ENCODE data around the gene ARID5A. TPM values are rescaled to one million over a fixed set of nuclear protein-coding genes. Genes with fewer than 3 reads are reported as not detected.
"Not testable (repeated sequence)": the region's sequence is repeated elsewhere in the genome, so short reads cannot be mapped to it uniquely, and the experiment has no call there.

The ARID5A gene, protein sequence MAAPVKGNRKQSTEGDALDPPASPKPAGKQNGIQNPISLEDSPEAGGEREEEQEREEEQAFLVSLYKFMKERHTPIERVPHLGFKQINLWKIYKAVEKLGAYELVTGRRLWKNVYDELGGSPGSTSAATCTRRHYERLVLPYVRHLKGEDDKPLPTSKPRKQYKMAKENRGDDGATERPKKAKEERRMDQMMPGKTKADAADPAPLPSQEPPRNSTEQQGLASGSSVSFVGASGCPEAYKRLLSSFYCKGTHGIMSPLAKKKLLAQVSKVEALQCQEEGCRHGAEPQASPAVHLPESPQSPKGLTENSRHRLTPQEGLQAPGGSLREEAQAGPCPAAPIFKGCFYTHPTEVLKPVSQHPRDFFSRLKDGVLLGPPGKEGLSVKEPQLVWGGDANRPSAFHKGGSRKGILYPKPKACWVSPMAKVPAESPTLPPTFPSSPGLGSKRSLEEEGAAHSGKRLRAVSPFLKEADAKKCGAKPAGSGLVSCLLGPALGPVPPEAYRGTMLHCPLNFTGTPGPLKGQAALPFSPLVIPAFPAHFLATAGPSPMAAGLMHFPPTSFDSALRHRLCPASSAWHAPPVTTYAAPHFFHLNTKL
- total RNA-seq = 100 to 1,000 TPM; 424 to 433 TPM

DNA sequence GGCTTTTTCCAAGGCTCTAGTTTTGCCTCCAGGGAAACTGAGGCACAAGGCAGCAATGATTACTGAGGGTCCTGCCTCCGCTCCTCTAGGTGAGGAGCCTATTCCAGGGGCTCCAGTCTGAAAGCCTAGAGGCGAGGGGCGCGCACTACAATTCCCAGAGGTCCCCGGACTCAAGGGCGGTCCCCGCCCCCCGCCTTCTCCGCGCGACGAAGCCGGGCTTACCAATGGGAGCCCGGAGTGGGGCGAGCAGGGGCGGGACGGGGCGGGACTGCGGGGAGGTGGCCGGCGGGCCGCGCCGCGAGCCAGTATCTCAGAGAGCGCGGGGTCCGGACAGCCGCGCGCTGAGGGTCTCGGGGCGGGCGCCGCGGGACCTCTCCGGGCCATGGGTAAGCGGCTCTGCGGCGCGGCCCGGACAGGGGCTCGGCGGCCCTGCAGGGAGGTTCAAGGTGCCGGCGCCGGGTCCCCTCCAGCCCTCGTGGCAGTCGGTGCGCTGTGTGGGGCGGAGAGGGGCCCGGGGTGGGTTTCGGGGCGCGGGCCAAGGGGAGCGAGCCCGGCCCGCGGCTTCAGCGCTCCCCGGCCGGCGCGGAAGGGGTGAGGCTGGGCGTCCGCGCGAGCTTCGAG lies at the start of gene ARID5A:
TSS of gene ARID5A (plus strand) at position 308 of the 621 bp plus-strand sequence. CDS start at position 383, 75 bp downstream.
- no peaks in the 10 kb centered on the region for H3K9me3 Mint-ChIP-seq
- peak within 1 kb of the TSS; percentile 94 to 97 for H3K4me3 Mint-ChIP-seq
- no peaks in the 10 kb centered on the region for H3K27me3 Mint-ChIP-seq (ENCODE audit: low read depth)
- H3K36me3 Mint-ChIP-seq (ENCODE audit: insufficient read depth in 2 of 2) = peaks cover 25 to 35% of the 10 kb centered on the region in 2 donors
- H3K4me1 Mint-ChIP-seq (ENCODE audit: low read depth) = peaks cover 72% of the 10 kb centered on the region
- DNase-seq = peak; percentile 92 to 93
- ATAC-seq (replicated peaks in 1 of 2) = peak; percentile 71
- peak within 1 kb of the TSS; percentile 94 for H3K27ac Mint-ChIP-seq

DNA sequence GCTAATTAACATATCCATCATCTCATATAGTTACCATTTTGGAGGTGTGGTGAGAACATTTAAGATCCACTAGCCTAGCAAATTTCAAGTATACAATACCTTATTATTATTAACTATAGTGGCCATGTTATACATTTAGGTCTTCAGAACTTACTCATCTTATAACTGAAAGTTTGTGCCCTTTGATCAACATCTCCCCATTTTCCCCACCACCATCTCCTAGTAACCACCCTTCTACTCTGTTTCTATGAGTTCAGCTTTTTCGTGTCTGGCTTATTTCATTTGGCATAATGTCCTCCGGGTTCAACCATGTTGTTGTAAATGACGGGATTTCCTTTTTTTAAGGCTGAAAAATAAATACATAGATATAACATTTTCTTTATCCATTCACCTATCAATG lies 47.3 kb upstream of the ARID5A start:
- H3K36me3 Mint-ChIP-seq (ENCODE audit: insufficient read depth in 2 of 2) = peaks cover 12 to 16% of the 10 kb centered on the region in 2 donors
- H3K27ac Mint-ChIP-seq = peak overlapping the region; percentile 79
- ATAC-seq (replicated peaks in 1 of 2) (no peak), DNase-seq (no peak)
- no peaks in the 10 kb centered on the region for H3K9me3 Mint-ChIP-seq
- peak overlapping the region in 1 of 2 donors; percentile 11 for H3K4me3 Mint-ChIP-seq
- H3K27me3 Mint-ChIP-seq (ENCODE audit: low read depth) = no peaks in the 10 kb centered on the region
- peaks cover 73% of the 10 kb centered on the region for H3K4me1 Mint-ChIP-seq (ENCODE audit: low read depth)

DNA sequence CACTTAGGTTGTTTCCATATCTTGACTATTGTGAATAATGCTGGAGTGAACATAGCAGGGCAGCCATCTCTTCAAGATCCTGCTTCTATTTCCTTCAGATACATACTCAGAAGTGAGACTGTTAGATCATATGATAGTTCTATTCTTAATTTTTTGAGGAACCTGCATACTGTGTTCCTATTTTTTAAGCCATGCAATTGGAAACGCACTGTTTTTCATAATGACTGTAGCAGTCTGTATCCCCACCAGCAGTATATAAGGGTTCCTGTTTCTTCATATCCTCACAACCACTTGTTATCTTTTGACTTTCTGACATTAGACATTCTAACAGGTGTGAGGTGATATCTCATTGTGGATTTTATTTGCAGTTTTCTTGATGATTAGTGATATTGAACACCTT lies 46.9 kb upstream of the ARID5A start:
- peaks cover 12 to 17% of the 10 kb centered on the region in 2 donors for H3K36me3 Mint-ChIP-seq (ENCODE audit: insufficient read depth in 2 of 2)
- H3K27me3 Mint-ChIP-seq (ENCODE audit: low read depth) = no peaks in the 10 kb centered on the region
- H3K27ac Mint-ChIP-seq = peak overlapping the region; percentile 79
- H3K4me1 Mint-ChIP-seq (ENCODE audit: low read depth) = peaks cover 71% of the 10 kb centered on the region
- DNase-seq (no peak), ATAC-seq (replicated peaks in 1 of 2) (no peak)
- H3K9me3 Mint-ChIP-seq = no peaks in the 10 kb centered on the region
- H3K4me3 Mint-ChIP-seq = peak overlapping the region in 1 of 2 donors; percentile 11

DNA sequence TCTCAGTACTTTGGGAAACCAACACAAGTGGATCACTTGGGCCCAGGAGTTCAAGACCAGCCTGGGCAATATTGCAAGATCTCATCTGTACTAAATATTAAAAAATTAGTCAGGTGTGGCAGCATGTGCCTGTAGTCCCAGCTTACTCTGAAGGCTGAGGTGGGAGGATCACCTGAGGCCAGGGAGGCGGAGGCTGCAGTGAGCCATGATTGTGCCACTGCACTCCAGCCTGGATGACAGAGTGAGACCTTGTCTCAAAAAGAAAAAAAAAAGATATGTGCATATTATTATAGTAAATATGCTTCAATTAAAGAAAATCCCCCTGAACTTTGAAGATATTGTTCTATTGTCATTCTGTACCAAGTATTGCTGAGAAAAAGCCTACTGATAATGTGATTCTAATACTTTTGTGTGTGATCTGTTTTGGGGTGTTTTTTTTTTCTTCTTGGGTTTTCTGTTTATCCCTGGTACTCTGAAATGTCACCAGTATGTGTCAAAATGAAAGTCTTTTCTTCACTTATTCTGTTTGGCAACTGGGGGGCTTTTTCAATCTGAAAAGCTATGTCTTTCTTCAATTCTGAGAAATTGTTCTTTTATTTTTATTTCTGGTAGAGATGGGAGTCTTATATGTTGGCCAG lies 44.6 kb upstream of the ARID5A start:
- Mint-ChIP-seq H3K27me3 (ENCODE audit: low read depth) (no peaks in the 10 kb centered on the region), H3K4me3 (peak overlapping the region; percentile 57 to 78), H3K9me3 (peaks cover 0 to 7% of the 10 kb centered on the region in 2 donors), H3K27ac (peak overlapping the region; percentile 94), H3K4me1 (ENCODE audit: low read depth) (peaks cover 56% of the 10 kb centered on the region), H3K36me3 (ENCODE audit: insufficient read depth in 2 of 2) (peaks cover 12 to 20% of the 10 kb centered on the region in 2 donors)
- no peak for DNase-seq
- ATAC-seq (replicated peaks in 1 of 2) = peak; percentile 69 to 71

DNA sequence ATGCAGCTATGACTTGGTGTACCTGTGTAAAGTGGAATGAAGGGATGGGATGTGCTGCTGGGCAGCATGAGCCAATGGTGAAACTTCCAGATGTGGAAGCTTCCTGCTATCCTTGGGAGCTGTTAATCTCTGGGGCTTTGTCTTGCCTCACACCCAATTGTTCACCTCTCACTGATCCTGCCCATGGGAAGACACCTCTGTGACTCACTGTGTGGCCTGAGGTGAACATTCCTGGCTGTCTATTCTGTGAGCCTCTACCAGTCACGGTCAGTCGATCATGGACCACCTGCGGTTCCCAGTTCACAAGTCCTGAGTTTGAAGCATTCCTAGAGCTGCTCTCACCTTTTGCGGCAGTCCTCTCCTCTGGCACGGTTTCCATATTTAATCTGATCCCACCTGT lies 43.5 kb upstream of the ARID5A start:
- no peak for ATAC-seq (replicated peaks in 1 of 2)
- Mint-ChIP-seq H3K9me3 (peaks cover 0 to 7% of the 10 kb centered on the region in 2 donors), H3K27me3 (ENCODE audit: low read depth) (no peaks in the 10 kb centered on the region), H3K36me3 (ENCODE audit: insufficient read depth in 2 of 2) (peaks cover 12 to 16% of the 10 kb centered on the region in 2 donors), H3K27ac (no peak overlapping the region), H3K4me1 (ENCODE audit: low read depth) (peaks cover 57% of the 10 kb centered on the region), H3K4me3 (no peak overlapping the region)
- DNase-seq = no peak

DNA sequence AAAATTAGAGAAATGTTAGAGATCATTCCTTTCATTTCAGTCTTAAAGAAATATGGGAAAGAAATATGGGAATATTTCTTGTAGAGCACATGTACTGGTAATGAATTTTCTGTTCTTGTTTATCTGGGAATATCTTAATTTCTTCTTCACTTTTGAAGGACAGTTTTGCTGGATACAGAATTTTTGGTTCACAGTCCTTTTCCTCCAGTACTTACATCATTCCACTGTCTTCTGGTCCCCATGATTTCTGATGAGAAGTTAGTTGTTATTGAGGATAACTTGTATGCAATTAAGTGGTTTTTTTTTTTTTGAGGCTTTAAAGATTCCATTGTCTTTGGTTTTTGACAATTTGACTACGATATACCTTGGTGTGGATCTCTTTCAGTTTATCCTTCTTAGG lies 42.4 kb upstream of the ARID5A start:
- no peak for DNase-seq
- Mint-ChIP-seq H3K27ac (no peak overlapping the region), H3K27me3 (ENCODE audit: low read depth) (no peaks in the 10 kb centered on the region), H3K4me3 (no peak overlapping the region), H3K4me1 (ENCODE audit: low read depth) (peaks cover 51% of the 10 kb centered on the region), H3K36me3 (ENCODE audit: insufficient read depth in 2 of 2) (peaks cover 10 to 16% of the 10 kb centered on the region in 2 donors), H3K9me3 (peaks cover 0 to 7% of the 10 kb centered on the region in 2 donors)
- ATAC-seq (replicated peaks in 1 of 2) = no peak

DNA sequence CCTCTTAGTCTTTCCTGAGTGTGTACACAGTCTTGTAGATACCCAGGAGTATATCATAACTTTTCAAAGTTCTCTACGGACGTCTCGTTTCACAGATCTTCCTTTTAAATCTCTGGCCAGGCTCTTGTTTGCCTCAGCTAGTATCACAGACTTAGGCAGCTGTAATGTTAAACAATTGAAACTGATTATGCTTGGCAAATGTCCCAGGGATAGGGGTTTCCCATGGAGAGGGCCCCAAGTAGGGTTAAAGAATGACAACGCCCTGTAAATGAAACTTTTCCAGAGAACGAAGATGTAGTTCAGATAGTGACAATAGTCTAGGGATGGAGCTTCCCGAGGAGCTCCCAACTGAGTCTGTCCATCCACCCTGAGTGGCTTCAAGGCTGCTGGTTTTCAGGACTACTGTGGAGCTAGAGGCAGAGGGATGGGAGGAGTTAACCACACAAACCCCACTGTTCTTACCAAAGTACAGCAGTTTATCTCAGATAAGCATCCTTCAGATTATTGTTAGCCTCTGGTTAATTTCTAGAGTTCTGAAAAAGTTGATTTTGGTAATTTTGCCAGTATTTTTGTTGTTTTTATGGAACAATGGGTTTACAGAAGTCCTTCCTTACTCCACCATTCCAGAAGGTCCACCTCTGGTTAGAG lies 40.4 kb upstream of the ARID5A start:
- Mint-ChIP-seq H3K4me1 (ENCODE audit: low read depth) (peaks cover 42% of the 10 kb centered on the region), H3K36me3 (ENCODE audit: insufficient read depth in 2 of 2) (peaks cover 10 to 16% of the 10 kb centered on the region in 2 donors), H3K9me3 (peaks cover 0 to 7% of the 10 kb centered on the region in 2 donors), H3K27me3 (ENCODE audit: low read depth) (peaks cover 3% of the 10 kb centered on the region), H3K27ac (no peak overlapping the region), H3K4me3 (no peak overlapping the region)
- ATAC-seq (replicated peaks in 1 of 2) (no peak), DNase-seq (no peak)

DNA sequence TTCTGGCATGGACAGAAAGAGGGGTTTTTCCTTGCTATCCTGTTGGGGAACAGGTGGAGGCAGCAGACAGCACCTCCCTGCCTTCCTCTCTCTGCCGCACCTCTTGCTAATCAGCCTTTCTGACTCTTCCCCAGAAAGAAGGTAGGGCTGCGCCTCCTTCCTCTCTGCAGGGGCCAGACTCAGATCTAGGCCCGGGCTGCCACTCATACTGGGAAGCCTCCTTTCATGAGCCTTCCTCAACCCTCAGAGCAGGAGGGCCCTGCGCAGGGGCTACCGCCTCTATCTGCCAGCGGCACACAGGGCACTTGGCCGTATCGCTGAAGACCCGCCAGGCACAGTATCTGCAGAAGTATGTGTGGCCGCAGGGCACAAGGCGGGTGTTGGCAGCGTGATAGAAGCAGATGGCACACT lies 38.5 kb upstream of the ARID5A start:
- Mint-ChIP-seq H3K4me3 (no peak overlapping the region), H3K4me1 (ENCODE audit: low read depth) (peaks cover 42% of the 10 kb centered on the region), H3K36me3 (ENCODE audit: insufficient read depth in 2 of 2) (peaks cover 9 to 16% of the 10 kb centered on the region in 2 donors), H3K27ac (no peak overlapping the region), H3K27me3 (ENCODE audit: low read depth) (peaks cover 6% of the 10 kb centered on the region), H3K9me3 (peaks cover 0 to 7% of the 10 kb centered on the region in 2 donors)
- DNase-seq (no peak), ATAC-seq (replicated peaks in 1 of 2) (peak in 1 of 2 donors; percentile 28)

DNA sequence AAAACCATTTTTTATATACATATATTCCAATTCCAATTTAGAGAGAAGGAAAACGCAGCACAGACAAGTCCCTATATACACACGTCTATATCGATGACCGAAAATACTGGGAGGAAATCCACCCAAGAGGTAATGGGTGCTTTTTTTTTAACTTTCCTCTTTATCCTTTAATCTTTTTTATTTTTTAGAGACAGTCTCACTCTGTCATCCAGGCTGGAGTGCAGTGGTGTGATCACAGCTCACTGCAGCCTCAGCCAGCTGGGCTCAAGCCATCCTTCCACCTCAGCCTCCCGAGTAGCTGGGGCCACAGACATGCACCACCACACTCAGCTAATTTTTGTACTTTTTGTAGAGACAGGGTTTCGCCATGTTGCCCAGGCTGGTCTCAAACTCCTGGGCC lies 37.9 kb upstream of the ARID5A start:
- H3K9me3 Mint-ChIP-seq; DNase-seq; H3K4me3 Mint-ChIP-seq; H3K27ac Mint-ChIP-seq; ATAC-seq (replicated peaks in 1 of 2); H3K27me3 Mint-ChIP-seq (ENCODE audit: low read depth): not testable (repeated sequence)
- Mint-ChIP-seq H3K36me3 (ENCODE audit: insufficient read depth in 2 of 2) (peaks cover 7 to 14% of the 10 kb centered on the region in 2 donors), H3K4me1 (ENCODE audit: low read depth) (peaks cover 38% of the 10 kb centered on the region)

DNA sequence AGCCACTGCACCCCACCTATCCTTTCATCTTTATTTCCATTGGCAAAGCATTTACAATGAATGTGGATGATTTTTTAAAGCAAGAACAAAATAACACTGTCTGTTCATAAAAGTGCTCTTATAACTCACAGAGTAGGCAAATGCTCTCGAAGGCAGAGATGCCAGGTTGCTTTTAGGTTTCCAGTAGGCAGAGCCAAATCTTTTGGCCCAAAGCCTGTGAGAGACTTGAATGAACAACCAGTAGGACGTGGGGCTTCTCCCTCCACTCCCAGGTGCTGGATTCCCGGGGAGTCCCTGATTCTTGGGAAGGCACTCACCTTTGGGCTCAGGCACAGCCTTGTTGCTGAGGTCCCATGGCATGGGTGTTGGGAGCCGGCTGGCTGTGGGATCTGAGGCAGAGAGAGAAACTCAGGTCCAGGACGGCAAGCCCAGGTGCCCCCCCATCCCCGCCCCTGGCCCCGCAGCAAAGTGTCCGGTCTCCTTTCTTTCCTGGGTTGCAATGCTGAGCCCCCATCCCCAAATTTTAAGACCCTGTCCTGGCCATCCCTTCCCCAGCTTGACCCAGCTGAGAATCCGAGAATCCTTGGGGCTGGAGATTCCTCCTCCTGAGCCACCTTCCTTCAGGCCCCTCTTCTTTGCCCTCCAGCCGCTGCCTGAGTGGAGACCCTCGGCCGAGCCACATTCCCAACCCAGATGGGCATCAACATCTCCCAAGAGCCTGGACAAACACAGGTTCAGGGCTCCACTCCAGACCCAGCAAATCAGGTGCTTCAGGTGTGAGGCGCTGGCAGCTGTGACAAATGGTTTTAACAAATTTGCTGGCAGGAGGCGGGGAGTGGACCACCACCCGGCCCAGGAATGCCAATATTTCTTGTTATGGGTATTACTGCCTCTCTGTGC lies 37.2 kb upstream of the ARID5A start:
- H3K27ac Mint-ChIP-seq = no peak overlapping the region
- peaks cover 6% of the 10 kb centered on the region for H3K27me3 Mint-ChIP-seq (ENCODE audit: low read depth)
- H3K4me1 Mint-ChIP-seq (ENCODE audit: low read depth) = peaks cover 38% of the 10 kb centered on the region
- no peak overlapping the region for H3K4me3 Mint-ChIP-seq
- ATAC-seq (replicated peaks in 1 of 2) = no peak
- peaks cover 7 to 12% of the 10 kb centered on the region in 2 donors for H3K36me3 Mint-ChIP-seq (ENCODE audit: insufficient read depth in 2 of 2)
- peaks cover 0 to 7% of the 10 kb centered on the region in 2 donors for H3K9me3 Mint-ChIP-seq
- no peak for DNase-seq

DNA sequence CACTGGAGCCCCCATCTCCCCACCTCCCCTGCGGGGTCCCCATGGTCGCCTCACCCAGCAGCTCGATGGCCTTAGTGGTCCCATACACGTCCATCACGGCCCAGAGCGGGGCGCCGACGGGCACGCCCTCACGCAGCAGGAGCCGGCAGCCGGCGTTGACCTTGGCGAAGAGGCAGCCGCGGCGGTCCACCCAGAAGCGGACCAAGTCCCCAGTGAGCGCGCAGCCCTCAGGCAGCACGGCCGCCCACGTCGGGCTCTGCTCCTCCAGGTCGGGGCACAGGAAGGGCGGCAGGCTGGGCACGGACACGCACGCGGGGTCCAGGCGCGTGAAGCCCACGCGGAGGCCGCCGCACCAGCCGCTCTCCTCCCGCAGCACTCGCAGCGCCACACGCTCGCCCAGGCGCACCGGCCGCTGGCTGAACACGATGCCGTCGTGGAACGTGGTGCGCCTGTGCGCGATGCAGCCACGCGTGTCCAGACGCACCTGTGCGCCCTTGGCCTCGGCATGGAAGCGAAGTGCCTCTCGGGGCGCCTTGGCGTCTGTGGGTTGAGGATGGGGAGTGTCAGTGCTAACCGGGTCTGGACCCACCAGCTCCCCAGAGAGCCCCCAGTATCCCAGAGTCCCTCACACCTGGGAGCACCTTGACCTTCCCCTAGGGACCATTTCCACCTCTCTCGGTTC lies 36.0 kb upstream of the ARID5A start:
- Mint-ChIP-seq H3K27me3 (ENCODE audit: low read depth) (peaks cover 6% of the 10 kb centered on the region), H3K27ac (no peak overlapping the region), H3K9me3 (peaks cover 0 to 4% of the 10 kb centered on the region in 2 donors), H3K4me3 (no peak overlapping the region), H3K4me1 (ENCODE audit: low read depth) (peaks cover 45% of the 10 kb centered on the region), H3K36me3 (ENCODE audit: insufficient read depth in 2 of 2) (peaks cover 4 to 6% of the 10 kb centered on the region in 2 donors)
- no peak for ATAC-seq (replicated peaks in 1 of 2)
- DNase-seq = no peak

Measured in activated T-cell treated with anti-CD3 and anti-CD28 coated beads, Interleukin-2, amount 50 U/mL, for 72 hours (primary cell).